GM12878 (cell line): ENCODE data around the gene LIPE. TPM values are rescaled to one million over a fixed set of nuclear protein-coding genes. Genes with fewer than 3 reads are reported as not detected.

ENCODE experiments used
- ASH2L ChIP-seq: fragments of 300-600, 200-600 bp; sonication (generic); IDR thresholded peaks from 2 replicates; pipeline ENCODE4 v1.6.1; 2017; ENCODE audit warnings: low read depth, mild to moderate bottlenecking, borderline replicate concordance
- CBFB ChIP-seq: IDR thresholded peaks from 2 replicates; pipeline ENCODE4 v1.6.1; 2016; ENCODE audit warnings: antibody characterized with exemption, low read depth
- CHD1 ChIP-seq: IDR thresholded peaks from 2 replicates; pipeline ENCODE4 v1.6.1; 2012; ENCODE audit warnings: low read depth, low read length, improper control_type of control experiment
- EZH2 ChIP-seq: IDR thresholded peaks from 2 replicates; pipeline ENCODE4 v1.6.1; 2012; ENCODE audit warnings: low read depth, mild to moderate bottlenecking, control low read depth, inconsistent platforms, low read length, borderline replicate concordance; ENCODE audit not compliant: control insufficient read depth
- FOS ChIP-seq: IDR thresholded peaks from 3 replicates; pipeline ENCODE4 v1.6.1; 2011; ENCODE audit warnings: borderline replicate concordance; ENCODE audit not compliant: insufficient read length; ENCODE audit errors: extremely low read depth
- GATAD2B ChIP-seq: fragments of 450-650 bp; conservative IDR thresholded peaks from 2 replicates; pipeline ENCODE4 v1.6.1; 2017; ENCODE audit warnings: low read depth, mild to moderate bottlenecking, moderate library complexity
- HDAC2 ChIP-seq: fragments of 200-600 bp; sonication (generic); IDR thresholded peaks from 2 replicates; pipeline ENCODE4 v1.6.1; 2017
- NBN ChIP-seq: fragments of 450-650 bp; IDR thresholded peaks from 2 replicates; pipeline ENCODE4 v1.6.1; 2016
- POLR2A ChIP-seq: IDR thresholded peaks from 2 replicates; pipeline ENCODE4 v1.6.1; 2011; ENCODE audit warnings: low read depth, mild to moderate bottlenecking, low read length
- RELB ChIP-seq: fragments of 450-650 bp; IDR thresholded peaks from 2 replicates; pipeline ENCODE4 v1.6.1; 2017; ENCODE audit warnings: low read depth, mild to moderate bottlenecking, moderate library complexity
- SIN3A ChIP-seq: IDR thresholded peaks from 2 replicates; pipeline ENCODE4 v1.6.1; 2012; ENCODE audit warnings: low read depth, low read length, improper control_type of control experiment
- SRF ChIP-seq, 2 experiments: IDR thresholded peaks; 2 replicates each; pipeline ENCODE4 v1.6.1; 2011; ENCODE audit warnings: low read depth in 2 of 2, low read length in 2 of 2, mild to moderate bottlenecking in 1 of 2, moderate library complexity in 1 of 2
- WRNIP1 ChIP-seq: IDR thresholded peaks from 2 replicates; pipeline ENCODE4 v1.6.1; 2011; ENCODE audit warnings: low read depth, low read length, improper control_type of control experiment, borderline replicate concordance
- ZBTB11 ChIP-seq: fragments of 450-650 bp; formaldehyde crosslinking; IDR thresholded peaks from 2 replicates; pipeline ENCODE4 v1.5.0; 2022; ENCODE audit warnings: mild to moderate bottlenecking, missing genetic modification characterization
- ZBTB40 ChIP-seq: fragments of 450-650 bp; IDR thresholded peaks from 2 replicates; pipeline ENCODE4 v1.6.1; 2016; ENCODE audit warnings: mild to moderate bottlenecking, moderate library complexity, borderline replicate concordance
- polyA plus RNA-seq, 11 experiments: library from polyadenylated mRNA; depleted of rRNA in 4 of 11; unstranded in 6 of 11; stranded (reverse) in 5 of 11; fragments of >200 nt; fragmentation: Nextera tagmentation in 4 of 11; fragmentation: Illumina TruSeq in 1 of 11; extraction: Ambion mirVana in 4 of 11; extraction: Trizol in 1 of 11; gene quantifications; 1 replicate in 1 of 11; 2 replicates in 10 of 11; pipeline versions ENCODE4 v1.2.1 to v1.2.3, GENCODE V29; 2011 to 2016; ENCODE audit warnings: inconsistent platforms in 2 of 11, missing spikeins in 2 of 11, low read depth in 1 of 11
- total RNA-seq, 4 experiments: library from RNA; depleted of rRNA in 3 of 4; stranded (reverse); fragments of >200 nt in 3 of 4; fragmentation: Illumina TruSeq in 1 of 4; extraction: Trizol in 1 of 4; gene quantifications; 2 replicates each; pipeline versions ENCODE4 v1.2.1 to v1.2.3, GENCODE V29; 2013 to 2021

The LIPE gene
- total and polyA plus RNA-seq, 10 of the 15 experiments (the other 5 are each of a cell fraction or from before 2014, with no cell fraction given), result 0.02 to 33.3 (median 9.5) TPM

GRCh38 chr19:42423462-42424344 lies 3.5 kb downstream of the LIPE start (continued):
- no peak for TF ChIP-seq EZH2
- 0 out of 4 replicates have a peak, but pooled peaks of 1 of the 2 experiments have one; percentile 5 for TF ChIP-seq SRF (IDR thresholded peaks at IDR 0.05; ENCODE audit: low read depth in 2 of 2, low read length in 2 of 2)
- TF ChIP-seq WRNIP1, result no peak
- 0 out of 2 replicates have a peak, but pooled peaks have one; percentile 14 for TF ChIP-seq ZBTB11 (CRISPR knock-in tag)
- TF ChIP-seq SIN3A, result 0 out of 2 replicates have a peak, but pooled peaks have one; percentile 30
- 0 out of 2 replicates have a peak, but pooled peaks have one; percentile 33 for TF ChIP-seq GATAD2B
- peak; percentile 69 for TF ChIP-seq POLR2A
- TF ChIP-seq RELB, result peak; percentile 95
- peak; percentile 35; the same call in 1 of the 2 replicates for TF ChIP-seq CBFB
- TF ChIP-seq ASH2L, result no peak
- peak; percentile 48; the same call in 1 of the 2 replicates for TF ChIP-seq ZBTB40
- TF ChIP-seq HDAC2, result no peak
- TF ChIP-seq NBN, result no peak
- no peak for TF ChIP-seq CHD1
- peak; percentile 12 for TF ChIP-seq FOS
